Common myeloid progenitor, CD34-positive (primary cell): ENCODE results near the gene TMEM94.

ENCODE experiments used
- CTCF ChIA-PET: fragments of 350-600 bp; sonication (Branson Sonifier 250); formaldehyde crosslinking; loops from one replicate; lab custom pipeline; 2021; ENCODE audit warnings: antibody characterized with exemption; lab: Charles Lee
- POLR2A ChIA-PET: fragments of 350-600 bp; sonication (Branson Sonifier 250); formaldehyde crosslinking; loops from one replicate; lab custom pipeline; 2021; ENCODE audit warnings: antibody characterized with exemption; lab: Charles Lee
- DNase-seq, 3 donors: peaks; one replicate each; pipeline versions ENCODE4 v3.0.0 to v3.0.0-alpha.2; 2013
- H3K27ac ChIP-seq, 2 experiments: 1 replicate in 1 of 2; 2 replicates in 1 of 2; pipeline ENCODE4 v1.7.0; 2013; ENCODE audit warnings: inconsistent platforms in 2 of 2, low read length in 2 of 2, mild to moderate bottlenecking in 2 of 2, low read depth in 1 of 2, moderate library complexity in 1 of 2; ENCODE audit not compliant: severe bottlenecking in 2 of 2, insufficient read depth in 1 of 2, poor library complexity in 1 of 2
- H3K27me3 ChIP-seq, 5 experiments: replicated peaks in 2 of 5; 1 replicate in 3 of 5; 2 replicates in 2 of 5; pipeline versions ENCODE4 v1.6.1 to v1.7.0; 2013; ENCODE audit warnings: low read length in 4 of 5, mild to moderate bottlenecking in 2 of 5, moderate library complexity in 2 of 5, inconsistent platforms in 1 of 5; ENCODE audit not compliant: insufficient read depth in 5 of 5, control insufficient read depth in 4 of 5
- H3K36me3 ChIP-seq, 4 experiments: 1 replicate in 2 of 4; 2 replicates in 2 of 4; pipeline versions ENCODE4 v1.6.1 to v1.7.0; 2013; ENCODE audit warnings: low read length in 3 of 4, control low read depth in 1 of 4, mild to moderate bottlenecking in 1 of 4; ENCODE audit not compliant: control insufficient read depth in 4 of 4, insufficient read depth in 4 of 4
- H3K4me1 ChIP-seq, 4 experiments: 1 replicate in 3 of 4; 2 replicates in 1 of 4; pipeline versions ENCODE4 v1.6.1 to v1.7.1; 2013; ENCODE audit warnings: low read length in 3 of 4, mild to moderate bottlenecking in 3 of 4, control low read depth in 1 of 4, inconsistent platforms in 1 of 4, moderate library complexity in 1 of 4; ENCODE audit not compliant: control insufficient read depth in 4 of 4, insufficient read depth in 4 of 4; ENCODE audit errors: control extremely low read depth in 1 of 4
- H3K4me3 ChIP-seq, 7 experiments: 1 replicate in 4 of 7; 2 replicates in 3 of 7; pipeline versions ENCODE4 v1.5.1 to v1.7.0; 2013; ENCODE audit warnings: mild to moderate bottlenecking in 7 of 7, low read length in 6 of 7, moderate library complexity in 6 of 7, inconsistent platforms in 2 of 7, low read depth in 2 of 7, control low read depth in 1 of 7; ENCODE audit not compliant: insufficient read depth in 4 of 7, control insufficient read depth in 1 of 7; ENCODE audit errors: extremely low read depth in 1 of 7
- H3K9me3 ChIP-seq, 5 experiments: 1 replicate in 4 of 5; 2 replicates in 1 of 5; pipeline versions ENCODE4 v1.6.1 to v1.7.1; 2013; ENCODE audit warnings: low read length in 4 of 5, mild to moderate bottlenecking in 2 of 5, inconsistent platforms in 1 of 5, low read depth in 1 of 5, moderate library complexity in 1 of 5; ENCODE audit not compliant: control insufficient read depth in 4 of 5, insufficient read depth in 2 of 5; ENCODE audit errors: control extremely low read depth in 1 of 5
- WGBS: methylation state at CpG from one replicate; pipeline ENCODE4 v1.1.5; 2013; ENCODE audit not compliant: insufficient coverage; 5-methylcytosine and 5-hydroxymethylcytosine counted together

TMEM94 gene

GRCh38 chr17:75509528-75510258 lies 53.3 kb downstream of the TMEM94 start:
- no peak overlapping the region for H3K4me3 ChIP-seq
- no peaks in the 10 kb centered on the region for H3K27me3 ChIP-seq
- ChIA-PET POLR2A (interaction anchor here (0.9 kb wide), 1 partner anchor 11 kb away, joined by 3 read pairs; no protein-coding TSS in a partner anchor), CTCF (interaction anchor here (0.8 to 1.3 kb wide), 2 partner anchors 9 to 23 kb away, joined by 3 to 4 read pairs; no protein-coding TSS in a partner anchor)
- H3K4me1 ChIP-seq, result peaks cover 0 to 8% (median 5%) of the 10 kb centered on the region in 4 experiments
- DNase-seq, result no peak
- H3K9me3 ChIP-seq, result no peaks in the 10 kb centered on the region
- no peak overlapping the region for H3K27ac ChIP-seq
- 94% methylated on average over 16 of the region's 19 CpGs for WGBS
- H3K36me3 ChIP-seq, result peaks cover 0 to 20% (median 3%) of the 10 kb centered on the region in 4 experiments

GRCh38 chr17:75511270-75511609 lies 54.8 kb downstream of the TMEM94 start:
- Histone ChIP-seq H3K4me3 (no peak overlapping the region), H3K27ac (no peak overlapping the region), H3K27me3 (no peaks in the 10 kb centered on the region), H3K4me1 (peaks cover 0 to 15% (median 14%) of the 10 kb centered on the region in 4 experiments), H3K9me3 (no peaks in the 10 kb centered on the region), H3K36me3 (peaks cover 0 to 10% (median under 1%) of the 10 kb centered on the region in 4 experiments)
- WGBS, result 100% methylated on average over 2 of the region's 4 CpGs
- no peak for DNase-seq
- POLR2A ChIA-PET, result no interaction called here
- CTCF ChIA-PET, result no interaction called here

GRCh38 chr17:75511610-75512575 lies 55.5 kb downstream of the TMEM94 start:
- ChIA-PET CTCF (interaction anchor here (1.2 kb wide), 1 partner anchor 12 kb away, joined by 3 read pairs; no protein-coding TSS in a partner anchor), POLR2A (no interaction called here)
- Histone ChIP-seq H3K9me3 (no peaks in the 10 kb centered on the region), H3K4me3 (no peak overlapping the region), H3K27ac (no peak overlapping the region), H3K36me3 (peaks cover 0 to 4% (median under 1%) of the 10 kb centered on the region in 4 experiments), H3K4me1 (peaks cover 0 to 18% (median 16%) of the 10 kb centered on the region in 4 experiments), H3K27me3 (no peaks in the 10 kb centered on the region)
- DNase-seq, result no peak
- 85% methylated on average over 12 of the region's 13 CpGs for WGBS

DNA sequence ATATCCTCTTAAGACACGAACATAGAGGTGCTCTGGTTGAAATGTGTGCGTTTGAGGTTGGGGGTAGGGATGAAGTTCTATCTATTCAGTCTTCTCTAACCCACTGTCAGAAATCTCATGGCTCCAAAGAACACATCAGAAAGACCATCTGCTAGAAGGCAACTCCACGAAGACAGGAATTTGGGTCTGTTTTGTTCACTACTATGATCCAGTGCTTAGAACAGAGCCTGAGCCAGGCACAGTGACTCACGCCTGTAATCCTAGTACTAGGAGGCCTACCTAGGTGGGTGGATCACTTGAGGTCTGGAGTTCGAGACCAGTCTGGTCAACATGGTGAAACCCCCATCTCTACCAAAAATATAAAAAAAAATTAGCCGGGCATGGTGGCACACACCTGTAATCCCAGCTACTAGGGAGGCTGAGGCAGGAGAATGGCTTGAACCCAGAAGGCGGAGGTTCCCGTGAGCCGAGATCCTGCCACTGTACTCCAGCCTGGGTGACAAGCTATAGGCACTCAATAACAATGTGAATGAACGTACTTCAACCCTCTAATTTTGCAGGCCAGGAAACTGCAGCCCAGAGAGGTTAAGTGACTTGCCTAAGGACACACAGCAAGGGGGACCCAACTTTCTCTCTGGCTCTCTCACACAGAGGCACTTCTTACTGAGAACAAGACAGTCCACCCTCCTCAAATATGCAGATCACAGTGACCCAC lies 56.6 kb downstream of the TMEM94 start:
- no peak for DNase-seq
- ChIA-PET CTCF (interaction anchor here (1.0 to 1.2 kb wide), 4 partner anchors 11 to 37 kb away, joined by 3 read pairs; no protein-coding TSS in a partner anchor), POLR2A (no interaction called here)
- peaks cover 9 to 30% (median 28%) of the 10 kb centered on the region in 4 experiments for H3K4me1 ChIP-seq
- no peaks in the 10 kb centered on the region for H3K27me3 ChIP-seq
- no peaks in the 10 kb centered on the region for H3K36me3 ChIP-seq
- H3K27ac ChIP-seq, result no peak overlapping the region
- 78% methylated on average over 6 of the region's 10 CpGs for WGBS
- no peak overlapping the region for H3K4me3 ChIP-seq
- no peaks in the 10 kb centered on the region for H3K9me3 ChIP-seq

- CTCF ChIA-PET, result interaction anchor here (1.0 to 1.5 kb wide), 4 partner anchors 13 to 243 kb away, joined by 3 to 5 read pairs (median 3); partner anchors contain the start of gene MIF4GD
- Histone ChIP-seq H3K4me1 (peaks cover 14 to 35% (median 33%) of the 10 kb centered on the region in 4 experiments), H3K4me3 (no peak overlapping the region), H3K36me3 (no peaks in the 10 kb centered on the region), H3K27me3 (no peaks in the 10 kb centered on the region), H3K27ac (no peak overlapping the region), H3K9me3 (no peaks in the 10 kb centered on the region)
- 98% methylated on average over 15 of the region's 17 CpGs for WGBS
- DNase-seq, result no peak
- POLR2A ChIA-PET, result no interaction called here
These were observed 57.2 kb downstream of the TMEM94 start for GRCh38 chr17:75513641-75514000.

GRCh38 chr17:75514299-75514918 lies 58.0 kb downstream of the TMEM94 start:
- Histone ChIP-seq H3K9me3 (no peaks in the 10 kb centered on the region), H3K36me3 (peaks cover 0 to 5% (median 2%) of the 10 kb centered on the region in 4 experiments), H3K27me3 (no peaks in the 10 kb centered on the region), H3K27ac (no peak overlapping the region), H3K4me1 (peaks cover 17 to 40% (median 40%) of the 10 kb centered on the region in 4 experiments), H3K4me3 (peak overlapping the region; percentile 67 to 91 (median 80))
- 66% methylated on average over 13 of the region's 15 CpGs for whole genome bisulfite sequencing
- peak in 1 of 3 donors; percentile 12 for DNase-seq
- ChIA-PET POLR2A (interaction anchor here (0.9 kb wide), 1 partner anchor 10 kb away, joined by 3 read pairs; no protein-coding TSS in a partner anchor), CTCF (interaction anchor here (0.7 to 1.5 kb wide), 5 partner anchors 13 to 243 kb away, joined by 3 to 5 read pairs (median 3); partner anchors contain the start of gene MIF4GD)
